IPS-18a (cell line): ENCODE measurements around the gene BHMT.
"Not testable (repeated sequence)": the region's sequence is repeated elsewhere in the genome, so short reads cannot be mapped to it uniquely, and the experiment has no call there.

ENCODE experiments used
- H3K27ac ChIP-seq: one replicate; pipeline ENCODE4 v1.5.1; 2013; ENCODE audit warnings: low read length
- H3K27me3 ChIP-seq: one replicate; pipeline ENCODE4 v1.6.1; 2013; ENCODE audit warnings: mild to moderate bottlenecking, low read length; ENCODE audit not compliant: control insufficient read depth, insufficient read depth
- H3K36me3 ChIP-seq: one replicate; pipeline ENCODE4 v1.6.1; 2013; ENCODE audit warnings: low read depth, low read length; ENCODE audit not compliant: control insufficient read depth
- H3K4me1 ChIP-seq: one replicate; pipeline ENCODE4 v1.6.1; 2013; ENCODE audit warnings: low read depth, low read length; ENCODE audit not compliant: control insufficient read depth
- H3K4me3 ChIP-seq: one replicate; pipeline ENCODE4 v1.5.1; 2013; ENCODE audit warnings: low read length
- H3K9ac ChIP-seq: one replicate; pipeline ENCODE4 v1.6.1; 2013; ENCODE audit warnings: mild to moderate bottlenecking, low read length, moderate library complexity
- H3K9me3 ChIP-seq: one replicate; pipeline ENCODE4 v1.6.1; 2013; ENCODE audit warnings: low read depth, low read length; ENCODE audit not compliant: control insufficient read depth

BHMT gene

GRCh38 chr5:79149433-79149832 lies 37.8 kb downstream of the BHMT start:
- no peaks in the 10 kb centered on the region for H3K27me3 ChIP-seq
- H3K36me3 ChIP-seq: no peaks in the 10 kb centered on the region
- H3K9me3 ChIP-seq: no peaks in the 10 kb centered on the region
- peaks cover 10% of the 10 kb centered on the region for H3K4me1 ChIP-seq
- H3K4me3 ChIP-seq: no peak overlapping the region
- H3K9ac ChIP-seq: no peak overlapping the region
- H3K27ac ChIP-seq: no peak overlapping the region

- no peaks in the 10 kb centered on the region for H3K4me1 ChIP-seq
- H3K36me3 ChIP-seq: no peaks in the 10 kb centered on the region
- no peak overlapping the region for H3K4me3 ChIP-seq
- no peaks in the 10 kb centered on the region for H3K27me3 ChIP-seq
- H3K9me3 ChIP-seq: no peaks in the 10 kb centered on the region
- H3K9ac ChIP-seq: no peak overlapping the region
- H3K27ac ChIP-seq: no peak overlapping the region
Observed at GRCh38 chr5:79151942-79152671, 40.5 kb downstream of the BHMT start.

- Histone ChIP-seq H3K27ac (no peak overlapping the region), H3K4me3 (no peak overlapping the region), H3K27me3 (no peaks in the 10 kb centered on the region), H3K9ac (no peak overlapping the region), H3K9me3 (no peaks in the 10 kb centered on the region), H3K36me3 (no peaks in the 10 kb centered on the region), H3K4me1 (no peaks in the 10 kb centered on the region)
Observed at GRCh38 chr5:79157305-79157704, 45.7 kb downstream of the BHMT start.

GRCh38 chr5:79161647-79162046 lies 50.0 kb downstream of the BHMT start:
- H3K4me3 ChIP-seq, H3K27me3 ChIP-seq, H3K4me1 ChIP-seq, H3K9ac ChIP-seq, H3K9me3 ChIP-seq, H3K27ac ChIP-seq, H3K36me3 ChIP-seq: not testable (repeated sequence)

- Histone ChIP-seq H3K27ac (no peak overlapping the region), H3K4me1 (no peaks in the 10 kb centered on the region), H3K27me3 (no peaks in the 10 kb centered on the region), H3K4me3 (no peak overlapping the region), H3K9ac (no peak overlapping the region), H3K9me3 (no peaks in the 10 kb centered on the region), H3K36me3 (no peaks in the 10 kb centered on the region)
Observed at GRCh38 chr5:79168031-79168430, 56.4 kb downstream of the BHMT start.

- Histone ChIP-seq H3K27me3 (no peaks in the 10 kb centered on the region), H3K9ac (no peak overlapping the region), H3K9me3 (no peaks in the 10 kb centered on the region), H3K27ac (no peak overlapping the region), H3K36me3 (no peaks in the 10 kb centered on the region), H3K4me1 (peaks cover 6% of the 10 kb centered on the region), H3K4me3 (no peak overlapping the region)
Observed at GRCh38 chr5:79170661-79171060, 59.1 kb downstream of the BHMT start.

GRCh38 chr5:79171635-79172245 lies 60.1 kb downstream of the BHMT start:
- Histone ChIP-seq H3K9ac (no peak overlapping the region), H3K36me3 (no peaks in the 10 kb centered on the region), H3K27me3 (no peaks in the 10 kb centered on the region), H3K4me3 (no peak overlapping the region), H3K4me1 (peaks cover 6% of the 10 kb centered on the region), H3K9me3 (no peaks in the 10 kb centered on the region), H3K27ac (no peak overlapping the region)

GRCh38 chr5:79172269-79172668 lies 60.7 kb downstream of the BHMT start:
- Histone ChIP-seq H3K27me3 (no peaks in the 10 kb centered on the region), H3K4me1 (peaks cover 6% of the 10 kb centered on the region), H3K9me3 (no peaks in the 10 kb centered on the region), H3K4me3 (no peak overlapping the region), H3K27ac (no peak overlapping the region), H3K9ac (no peak overlapping the region), H3K36me3 (no peaks in the 10 kb centered on the region)

- Histone ChIP-seq H3K9ac (no peak overlapping the region), H3K4me3 (no peak overlapping the region), H3K4me1 (peaks cover 6% of the 10 kb centered on the region), H3K36me3 (no peaks in the 10 kb centered on the region), H3K27ac (no peak overlapping the region), H3K27me3 (no peaks in the 10 kb centered on the region), H3K9me3 (no peaks in the 10 kb centered on the region)
Observed at GRCh38 chr5:79173626-79174025, 62.0 kb downstream of the BHMT start.

- H3K9ac ChIP-seq, H3K27me3 ChIP-seq, H3K9me3 ChIP-seq, H3K27ac ChIP-seq, H3K4me1 ChIP-seq, H3K36me3 ChIP-seq, H3K4me3 ChIP-seq: not testable (repeated sequence)
Observed at GRCh38 chr5:79180449-79180848, 68.8 kb downstream of the BHMT start.

- Histone ChIP-seq H3K9ac (no peak overlapping the region), H3K27ac (no peak overlapping the region), H3K9me3 (no peaks in the 10 kb centered on the region), H3K4me3 (no peak overlapping the region), H3K27me3 (no peaks in the 10 kb centered on the region), H3K4me1 (no peaks in the 10 kb centered on the region), H3K36me3 (no peaks in the 10 kb centered on the region)
Observed at GRCh38 chr5:79181419-79182022, 69.9 kb downstream of the BHMT start.
